Activated CD4-positive, alpha-beta T cell treated with anti-CD3 and anti-CD28 coated beads, Interleukin-2, Interleukin-4, amounts not matched to agents 100 ng/mL and 50 ng/mL, durations not matched to agents 16 hours and 8 hours (primary cell): Measurements from ENCODE around the gene DHRSX.
"Not testable (repeated sequence)": the region's sequence is repeated elsewhere in the genome, so short reads cannot be mapped to it uniquely, and the experiment has no call there.

Experiments
- DNase-seq: peaks from one replicate; pipeline ENCODE4 v3.0.0-alpha.2; 2020; ENCODE audit warnings: low spot score

DHRSX gene

GRCh38 chrX:2391869-2392606, 108.7 kb downstream of the DHRSX start:
- no peak for DNase-seq

- DNase-seq: no peak
These were observed 110.0 kb downstream of the DHRSX start for GRCh38 chrX:2390754-2391153.

DNA sequence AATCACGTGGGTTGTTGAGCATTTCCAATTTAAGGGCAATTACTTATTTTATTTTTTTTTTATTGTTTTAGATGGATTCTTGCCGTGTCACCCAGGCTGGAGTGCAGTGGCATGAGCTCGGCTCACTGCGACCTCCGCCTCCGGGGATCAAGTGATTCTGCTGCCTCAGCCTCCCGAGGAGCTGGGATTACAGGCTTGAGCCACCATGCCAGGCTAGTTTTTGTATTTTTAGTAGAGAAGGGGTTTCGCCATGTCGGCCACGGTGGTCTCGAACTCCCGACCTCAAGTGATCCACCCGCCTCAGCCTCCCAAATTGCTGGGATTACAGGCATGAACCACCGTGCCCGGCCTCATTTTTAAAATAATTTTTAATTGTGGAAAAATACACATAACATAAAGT, 111.0 kb downstream of the DHRSX start:
- not testable (repeated sequence) for DNase-seq

GRCh38 chrX:2389324-2389723, 111.5 kb downstream of the DHRSX start:
- no peak for DNase-seq

GRCh38 chrX:2388669-2389068, 112.1 kb downstream of the DHRSX start:
- DNase-seq: no peak

GRCh38 chrX:2387614-2388239, 113.0 kb downstream of the DHRSX start:
- DNase-seq: no peak

DNA sequence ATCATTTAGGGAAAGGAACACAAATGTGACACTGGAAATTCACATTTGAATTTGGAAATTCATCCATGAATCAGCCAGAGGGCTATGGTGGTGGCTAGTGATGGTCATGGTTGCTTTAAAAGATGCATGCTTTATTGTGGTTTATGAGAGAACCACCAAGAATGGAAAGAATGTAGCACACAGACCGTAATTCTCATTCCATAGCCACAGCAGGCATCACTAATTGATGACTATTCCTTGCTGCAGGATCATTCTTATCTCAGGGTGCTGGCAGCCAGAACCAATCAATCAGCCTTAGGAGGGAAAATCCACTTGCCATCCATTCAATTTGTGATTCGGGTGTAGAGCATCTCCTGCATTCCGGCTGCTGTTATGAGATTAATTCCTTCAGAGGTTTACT, 115.6 kb downstream of the DHRSX start:
- DNase-seq: no peak

- DNase-seq: no peak
These were observed 116.3 kb downstream of the DHRSX start for GRCh38 chrX:2384486-2384885.

- DNase-seq: no peak
These were observed 117.0 kb downstream of the DHRSX start for GRCh38 chrX:2383735-2384134.

- no peak for DNase-seq
These were observed 117.6 kb downstream of the DHRSX start for GRCh38 chrX:2383144-2383543.

DNA sequence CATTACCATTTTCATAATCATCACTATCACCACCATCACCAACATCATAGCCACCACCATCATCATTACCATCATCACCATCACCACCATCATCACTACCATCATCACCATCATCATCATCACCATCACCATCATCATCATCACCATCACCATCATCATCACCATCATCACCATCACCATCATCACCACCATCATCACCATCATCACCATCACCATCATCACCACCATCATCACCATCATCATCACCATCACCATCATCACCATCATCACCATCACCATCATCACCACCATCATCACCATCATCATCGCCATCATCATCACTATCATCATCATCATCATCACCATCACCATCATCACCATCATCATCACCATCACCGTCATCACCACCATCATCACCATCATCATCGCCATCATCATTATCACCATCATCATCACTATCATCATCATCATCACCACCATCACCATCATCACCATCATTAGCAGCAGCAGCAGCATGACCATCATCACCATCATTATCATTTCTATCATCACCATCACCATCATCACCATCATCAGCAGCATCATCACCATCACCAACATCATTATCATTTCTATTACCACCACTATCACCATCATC, 118.2 kb downstream of the DHRSX start:
- DNase-seq: not testable (repeated sequence)

DNA sequence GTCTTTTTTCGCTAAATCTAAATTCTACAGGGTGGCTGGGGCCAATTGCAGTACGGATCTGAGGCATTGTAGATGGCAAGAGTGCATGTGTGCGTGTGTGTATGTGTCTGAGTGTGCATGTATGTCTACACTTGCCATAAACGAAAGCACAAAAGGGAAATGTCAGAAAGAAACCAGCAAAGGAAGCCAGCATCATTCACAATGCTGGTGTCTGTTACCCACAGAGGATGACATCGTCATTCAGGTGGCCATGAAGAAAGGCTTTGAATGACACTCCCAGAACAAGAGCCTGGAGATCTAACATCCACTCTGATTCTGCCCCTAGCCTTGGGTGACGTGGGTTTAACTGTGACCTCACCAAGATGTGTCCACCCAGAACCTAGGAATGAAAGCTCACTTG, 124.6 kb downstream of the DHRSX start:
- DNase-seq: no peak

DNA sequence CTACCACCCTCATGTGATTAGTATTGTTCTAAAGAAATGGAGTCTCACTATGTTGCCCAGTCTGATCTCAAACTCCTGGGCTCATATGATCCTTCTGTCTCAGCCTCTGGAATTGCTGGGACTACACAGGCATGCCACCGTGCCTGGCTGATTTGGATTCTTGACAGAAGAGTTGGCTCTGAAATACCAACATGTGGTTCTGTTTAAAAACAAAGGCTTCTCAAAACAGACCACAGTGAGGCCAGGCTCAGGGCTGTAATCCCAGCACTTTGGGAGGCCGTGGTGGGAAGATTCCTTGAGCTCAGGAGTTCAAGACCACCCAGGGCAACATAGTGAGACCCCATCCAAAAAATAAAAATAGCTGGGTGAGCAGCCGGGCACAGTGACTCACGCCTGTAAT, 126.7 kb downstream of the DHRSX start:
- no peak for DNase-seq

GRCh38 chrX:2373615-2374014, 127.2 kb downstream of the DHRSX start:
- DNase-seq: no peak

GRCh38 chrX:2371026-2371711, 129.6 kb downstream of the DHRSX start:
- DNase-seq: no peak

DNA sequence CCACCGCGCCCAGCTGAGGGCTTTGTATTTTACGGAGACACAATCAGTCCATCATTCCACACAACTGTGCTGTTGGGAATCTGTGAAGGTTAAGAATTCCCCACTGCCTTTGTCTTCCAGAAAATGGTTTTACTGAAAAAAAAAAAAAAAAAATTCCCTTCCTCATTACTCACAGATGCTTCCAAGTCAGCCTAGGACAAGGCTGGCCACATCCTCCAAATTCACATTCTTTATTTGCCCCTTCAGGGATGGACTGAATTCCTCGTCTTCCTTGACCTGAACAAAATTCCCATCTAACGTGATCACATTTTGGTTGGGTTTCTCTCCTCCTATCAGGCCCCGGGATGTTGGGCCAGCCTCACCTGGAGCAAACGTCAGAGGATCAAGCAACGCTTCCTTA, 130.3 kb downstream of the DHRSX start:
- DNase-seq: no peak

DNA sequence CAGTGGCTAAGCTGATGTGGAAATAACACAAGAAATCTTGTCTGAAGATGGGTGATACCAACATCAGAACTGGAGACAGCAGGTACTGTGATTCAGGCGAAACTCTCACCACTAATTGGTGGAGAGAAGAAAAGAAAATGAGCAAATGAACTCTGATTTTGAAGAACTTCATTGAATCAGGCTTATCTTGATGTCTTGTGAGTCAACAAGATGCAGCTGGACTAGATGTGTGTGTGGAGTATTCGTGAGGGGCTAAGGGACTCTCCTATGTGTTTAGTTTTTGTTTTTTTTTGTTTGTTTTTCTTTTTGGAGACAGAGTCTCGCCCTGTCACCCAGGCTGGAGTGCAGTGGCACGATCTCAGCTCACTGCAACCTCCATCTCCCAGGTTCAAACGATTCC, 131.6 kb downstream of the DHRSX start:
- DNase-seq: no peak

GRCh38 chrX:2360731-2361130, 140.0 kb downstream of the DHRSX start:
- DNase-seq: no peak

GRCh38 chrX:2359522-2359921, 141.3 kb downstream of the DHRSX start:
- DNase-seq: not testable (repeated sequence)

GRCh38 chrX:2351999-2352995, 148.5 kb downstream of the DHRSX start:
- DNase-seq: peak; percentile 11

DNA sequence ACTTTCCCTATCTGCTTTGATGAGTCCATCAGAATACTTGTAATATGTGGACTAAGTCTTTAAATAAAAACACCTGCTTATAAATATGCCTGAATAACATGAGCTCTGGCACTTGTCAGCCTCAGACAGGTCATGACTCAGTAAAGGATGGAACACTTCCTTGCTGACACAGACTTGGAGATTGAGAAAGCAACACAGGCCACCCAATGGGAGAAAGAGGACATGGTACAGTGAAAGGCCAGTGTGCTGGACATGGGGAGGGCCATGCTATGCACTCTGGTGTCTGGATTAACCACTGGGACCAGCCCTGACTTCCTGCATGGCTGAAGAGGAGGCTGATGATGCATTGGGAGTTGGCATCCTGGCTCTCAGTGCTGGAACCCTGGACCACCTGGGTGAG, 149.5 kb downstream of the DHRSX start:
- no peak for DNase-seq

DNA sequence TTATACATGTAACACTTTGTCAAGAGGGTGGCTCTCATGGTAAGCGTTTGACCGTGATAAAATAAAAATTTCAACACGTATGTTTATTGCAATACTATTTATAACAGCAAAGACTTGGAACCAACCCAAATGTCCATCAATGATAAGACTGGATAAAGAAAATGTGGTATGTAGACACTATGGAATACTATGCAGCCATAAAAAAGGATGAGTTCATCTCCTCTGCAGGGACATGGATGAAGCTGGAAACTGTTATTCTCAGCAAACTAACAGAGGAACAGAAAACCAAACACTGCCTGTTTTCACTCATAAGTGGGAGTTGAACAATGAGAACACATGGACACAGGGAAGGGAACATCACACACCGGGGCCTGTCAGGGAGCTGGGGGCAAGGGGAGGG, 150.1 kb downstream of the DHRSX start:
- DNase-seq: not testable (repeated sequence)
